Islet precursor cell (in vitro differentiated cells): Measurements from ENCODE around the gene RPGRIP1.
"Not testable (repeated sequence)": the region's sequence is repeated elsewhere in the genome, so short reads cannot be mapped to it uniquely, and the experiment has no call there.

Source experiments
- DNase-seq: peaks from one replicate; pipeline ENCODE4 v3.0.0-alpha.2; 2018

Gene RPGRIP1

GRCh38 chr14:21279783-21280182 is at the start of gene RPGRIP1:
Gene RPGRIP1 (plus strand): TSS chr14:21280083. CDS start chr14:21287977, 7,894 bp downstream.
- DNase-seq: no peak

- no peak for DNase-seq
Measured at GRCh38 chr14:21231020-21231652, 48.7 kb upstream of the RPGRIP1 start.

DNA sequence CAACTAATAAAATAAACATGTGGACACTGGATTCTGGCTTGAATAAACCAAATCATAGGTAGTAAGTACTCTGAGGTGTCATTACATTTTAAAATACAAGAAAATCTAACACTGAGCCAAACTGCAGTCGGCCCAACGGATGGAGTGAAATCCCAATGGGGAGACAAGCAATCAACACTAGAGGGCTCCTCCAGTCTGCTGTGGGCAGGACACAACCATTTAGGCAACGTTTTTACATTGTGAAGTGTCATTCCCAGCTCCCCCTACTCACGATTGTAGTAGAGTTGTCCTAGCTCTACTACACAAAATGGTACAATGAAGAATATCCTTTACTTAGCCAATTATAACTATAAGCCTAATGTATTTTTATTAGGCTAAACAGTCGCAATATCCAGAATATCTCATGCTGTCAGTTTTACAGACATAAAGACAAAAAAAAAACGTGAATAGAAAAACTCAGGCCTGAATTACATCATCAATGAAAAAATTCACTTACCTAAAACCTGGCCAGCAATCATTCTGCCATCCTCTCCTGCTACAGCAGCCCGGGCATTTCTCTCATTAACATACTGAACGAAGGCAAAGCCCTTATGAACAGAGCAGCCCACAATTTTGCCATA is 46.3 kb upstream of the RPGRIP1 start:
- no peak for DNase-seq

GRCh38 chr14:21234112-21234511 is 45.8 kb upstream of the RPGRIP1 start:
- DNase-seq: no peak

DNA sequence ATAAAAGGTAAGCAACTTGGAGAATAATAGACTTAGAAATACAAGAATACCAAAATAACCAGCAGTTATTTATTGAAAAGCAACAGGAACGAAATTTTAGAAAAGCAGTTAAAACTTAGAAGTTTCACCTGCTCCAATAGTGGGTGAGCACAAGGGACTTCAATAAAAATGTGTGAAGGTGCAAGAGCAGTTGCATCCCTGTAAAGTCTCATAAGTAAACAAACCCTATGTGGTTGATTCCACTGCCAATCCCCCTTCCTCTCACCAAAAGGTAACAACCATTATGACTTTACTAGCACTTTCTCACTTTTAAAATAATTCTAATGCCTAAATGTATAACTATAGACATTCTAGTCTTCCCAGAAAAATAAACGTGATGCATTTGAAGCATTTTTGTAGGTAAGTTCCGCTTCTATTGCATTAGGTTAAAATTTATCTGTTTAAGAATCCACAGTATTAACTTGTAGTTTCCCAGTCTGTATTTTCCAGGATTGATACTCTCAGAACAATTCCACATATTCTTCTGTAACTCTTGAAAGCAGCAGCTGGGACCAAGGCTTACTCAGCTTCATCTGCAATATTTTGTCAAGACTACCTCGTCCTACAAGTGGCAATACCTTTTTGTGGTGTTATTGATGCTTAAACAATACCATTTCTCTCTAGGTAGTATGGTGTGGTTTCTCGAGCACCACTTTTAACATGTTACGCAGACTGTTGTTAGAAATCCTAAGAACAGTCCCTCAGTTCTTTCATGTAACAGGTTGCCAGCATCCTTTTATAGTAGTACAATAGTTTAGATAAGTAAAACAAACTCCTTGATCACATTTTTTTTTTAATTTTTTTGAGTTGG is 42.7 kb upstream of the RPGRIP1 start:
- DNase-seq: no peak

GRCh38 chr14:21238823-21239518 is 40.9 kb upstream of the RPGRIP1 start:
- DNase-seq: no peak

GRCh38 chr14:21240417-21240816 is 39.5 kb upstream of the RPGRIP1 start:
- DNase-seq: no peak

DNA sequence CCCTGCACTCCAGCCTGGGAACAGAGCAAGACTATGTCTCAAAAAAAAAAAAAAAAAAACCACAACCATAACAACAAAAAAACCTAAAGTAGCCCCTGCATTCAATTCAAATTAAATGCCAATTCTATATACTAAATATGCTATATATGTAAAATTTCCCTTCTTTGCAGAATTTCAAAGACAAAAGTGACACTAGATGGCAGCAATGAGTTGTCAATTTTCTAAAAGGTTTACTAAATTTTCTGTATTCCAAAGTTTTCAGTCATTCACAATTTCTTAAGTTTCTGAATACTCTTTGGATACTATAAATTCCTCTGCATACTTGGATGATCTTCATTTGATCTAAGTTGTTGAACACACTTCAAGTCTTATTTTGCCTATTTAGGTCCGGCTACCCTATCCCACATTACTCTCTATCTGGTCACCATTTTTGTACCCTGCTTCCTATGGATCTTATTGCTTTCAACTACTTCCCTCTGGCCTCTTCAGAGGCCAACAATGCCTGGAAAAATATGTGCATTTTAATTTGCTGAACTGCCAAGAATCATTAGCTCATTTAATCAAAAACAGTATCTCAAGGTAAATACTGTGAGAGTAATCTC is 38.6 kb upstream of the RPGRIP1 start:
- DNase-seq: no peak

GRCh38 chr14:21244544-21244943 is 35.3 kb upstream of the RPGRIP1 start:
- DNase-seq: no peak

GRCh38 chr14:21245813-21246212 is 34.1 kb upstream of the RPGRIP1 start:
- no peak for DNase-seq

DNA sequence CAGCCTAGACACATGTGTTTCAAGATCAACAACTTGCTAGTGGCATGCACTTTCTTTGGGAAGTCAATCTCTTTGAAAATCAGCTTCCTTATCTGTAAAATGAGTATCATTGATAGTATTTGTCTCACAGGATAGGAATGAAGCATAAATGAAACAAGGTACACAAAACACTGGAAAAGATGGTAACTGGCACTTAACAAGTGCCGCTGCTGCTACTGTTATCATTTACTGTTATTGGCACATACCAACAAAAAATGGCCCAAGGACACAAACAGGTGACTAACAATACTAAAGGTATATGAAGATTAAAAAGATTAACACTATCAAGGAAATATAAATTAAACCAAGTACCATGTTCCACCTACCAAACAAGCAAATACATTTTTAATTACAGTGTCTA is 31.5 kb upstream of the RPGRIP1 start:
- DNase-seq: no peak

DNA sequence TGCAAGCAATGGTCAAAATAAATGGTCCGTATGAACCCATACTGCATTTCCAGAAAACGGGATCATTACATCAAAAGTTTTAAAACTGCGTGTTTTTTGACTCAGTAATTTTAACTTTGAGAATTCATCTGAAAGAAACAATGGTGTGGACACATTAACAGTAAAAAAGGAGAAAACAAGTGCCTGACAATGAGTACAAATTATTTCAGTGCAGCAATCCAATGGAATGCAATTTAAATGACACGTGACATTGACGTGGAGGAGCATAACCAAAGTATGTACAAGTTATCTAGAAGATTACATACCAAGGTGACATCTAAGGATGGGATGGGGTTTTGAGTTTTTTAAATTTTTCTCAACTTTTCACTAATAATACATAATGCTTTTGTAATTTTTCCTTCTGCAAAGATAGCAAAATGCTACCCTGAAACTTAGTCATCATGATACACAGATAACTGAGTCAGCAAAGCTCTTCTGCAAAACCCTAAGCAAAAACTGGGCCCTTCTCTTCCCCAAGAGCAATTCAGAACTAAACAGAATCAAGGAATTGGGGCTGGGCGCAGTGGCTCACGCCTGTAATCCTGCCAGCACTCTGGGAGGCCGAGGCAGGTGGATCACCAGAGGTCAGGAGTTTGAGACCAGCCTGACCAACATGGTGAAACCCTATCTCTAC is 31.0 kb upstream of the RPGRIP1 start:
- no peak for DNase-seq

DNA sequence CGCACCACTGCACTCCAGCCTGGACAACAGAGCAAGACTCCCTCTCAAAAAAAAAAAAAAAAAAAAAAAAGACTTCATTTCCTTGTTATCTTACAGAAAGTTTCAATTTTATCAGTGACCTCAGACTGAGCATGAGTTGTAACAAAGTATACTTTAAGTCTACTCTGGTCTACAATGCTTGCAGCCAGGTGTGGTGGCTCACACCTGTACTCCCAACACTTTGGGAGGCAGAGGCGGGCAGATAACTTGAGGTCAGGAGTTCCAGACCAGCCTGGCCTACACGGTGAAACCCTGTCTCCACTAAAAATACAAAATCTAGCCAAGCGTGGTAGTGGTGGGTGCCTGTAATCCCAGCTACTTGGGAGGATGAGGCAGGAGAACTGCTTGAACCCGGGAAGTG is 28.7 kb upstream of the RPGRIP1 start:
- DNase-seq: no peak

GRCh38 chr14:21252149-21252548 is 27.7 kb upstream of the RPGRIP1 start:
- no peak for DNase-seq

- no peak for DNase-seq
Measured at GRCh38 chr14:21255385-21256101, 24.3 kb upstream of the RPGRIP1 start.

DNA sequence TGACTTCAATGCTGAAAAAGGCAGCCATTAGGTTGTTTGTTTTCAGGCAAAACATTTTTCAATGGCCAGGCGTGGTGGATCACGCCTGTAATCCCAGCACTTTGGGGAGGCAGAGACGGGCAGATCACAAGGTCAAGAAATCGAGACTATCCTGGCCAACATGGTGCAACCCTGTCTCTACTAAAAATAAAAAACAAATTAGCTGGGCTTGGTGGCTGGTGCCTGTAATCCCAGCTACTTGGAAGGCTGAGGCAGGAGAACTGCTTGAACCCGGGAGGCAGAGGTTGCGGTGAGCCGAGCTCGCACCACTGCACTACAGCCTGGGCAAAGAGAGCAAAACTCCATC is 23.8 kb upstream of the RPGRIP1 start:
- DNase-seq: not testable (repeated sequence)

DNA sequence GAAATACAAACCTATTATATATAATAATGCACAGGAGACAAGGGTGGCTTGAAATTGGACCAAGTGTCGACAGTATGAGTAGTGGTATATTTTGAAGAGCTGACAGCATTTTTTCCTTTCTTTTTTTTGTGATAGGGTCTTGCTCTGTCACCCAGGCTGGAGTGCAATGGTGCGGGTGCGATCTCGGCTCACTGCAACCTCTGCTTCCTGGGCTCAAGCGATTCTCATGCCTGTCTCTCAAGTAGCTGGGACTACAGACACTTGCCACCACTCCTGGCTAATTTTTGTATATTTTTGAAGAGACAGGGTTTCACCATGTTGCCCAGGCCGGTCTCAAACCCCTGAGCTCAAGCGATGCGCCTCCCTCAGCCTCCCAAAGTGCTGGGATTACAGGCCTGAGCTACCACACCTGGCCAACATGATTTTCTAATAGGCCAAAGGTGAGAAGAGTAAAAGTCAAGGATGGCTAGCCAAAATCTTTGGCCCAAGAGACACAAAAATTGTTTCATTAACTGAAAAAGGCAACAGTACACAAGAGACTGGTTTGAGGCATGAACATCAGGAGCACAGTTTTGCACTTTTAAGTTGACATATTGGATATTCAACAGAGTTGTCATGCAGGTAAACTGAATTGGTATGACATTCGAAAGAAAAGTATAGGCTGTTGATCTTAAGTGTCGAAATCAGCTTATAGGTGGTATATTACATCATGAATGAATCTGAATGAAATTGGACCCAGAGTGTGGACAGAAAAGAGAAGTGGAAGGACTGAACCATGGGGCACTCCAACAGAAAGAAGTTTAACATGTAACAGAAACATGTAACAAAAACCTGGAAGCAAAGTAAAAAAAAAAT is 23.1 kb upstream of the RPGRIP1 start:
- DNase-seq: no peak

DNA sequence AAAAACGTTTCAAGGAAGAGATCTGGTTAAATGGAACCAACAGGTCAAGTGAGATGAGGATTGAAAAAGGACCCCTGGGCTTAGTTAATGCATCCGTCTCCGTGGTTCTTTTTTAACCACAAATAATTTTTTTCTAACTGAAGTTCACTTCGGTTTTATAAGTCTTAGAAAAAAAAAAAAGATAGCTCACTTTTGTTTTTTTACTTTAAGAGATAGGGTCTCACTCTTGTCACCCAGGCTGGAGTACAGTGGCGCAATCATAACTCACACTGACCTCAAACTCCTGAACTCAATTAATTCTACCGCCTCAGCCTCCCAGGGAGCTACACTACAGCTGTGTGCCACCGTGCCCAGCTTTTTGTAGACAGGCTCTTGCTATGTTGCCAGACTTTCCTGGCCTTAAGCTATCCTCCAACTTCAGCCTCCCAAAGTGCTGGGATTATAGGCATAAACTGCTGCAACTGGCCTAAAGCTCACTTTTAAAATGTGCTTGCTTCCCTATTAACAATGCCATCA is 22.4 kb upstream of the RPGRIP1 start:
- DNase-seq: no peak

- DNase-seq: no peak
Measured at GRCh38 chr14:21258005-21258888, 21.6 kb upstream of the RPGRIP1 start.
